Activated CD8-positive, alpha-beta memory T cell treated with anti-CD3 and anti-CD28 coated beads, Interleukin-2, amount 50 U/mL, for 24 hours (primary cell): Measurements from ENCODE around the gene TGFBR2.

Source experiments
- DNase-seq: peaks from one replicate; pipeline ENCODE4 v3.0.0-alpha.2; 2020; ENCODE audit errors: extremely low read depth

TGFBR2 gene

DNA sequence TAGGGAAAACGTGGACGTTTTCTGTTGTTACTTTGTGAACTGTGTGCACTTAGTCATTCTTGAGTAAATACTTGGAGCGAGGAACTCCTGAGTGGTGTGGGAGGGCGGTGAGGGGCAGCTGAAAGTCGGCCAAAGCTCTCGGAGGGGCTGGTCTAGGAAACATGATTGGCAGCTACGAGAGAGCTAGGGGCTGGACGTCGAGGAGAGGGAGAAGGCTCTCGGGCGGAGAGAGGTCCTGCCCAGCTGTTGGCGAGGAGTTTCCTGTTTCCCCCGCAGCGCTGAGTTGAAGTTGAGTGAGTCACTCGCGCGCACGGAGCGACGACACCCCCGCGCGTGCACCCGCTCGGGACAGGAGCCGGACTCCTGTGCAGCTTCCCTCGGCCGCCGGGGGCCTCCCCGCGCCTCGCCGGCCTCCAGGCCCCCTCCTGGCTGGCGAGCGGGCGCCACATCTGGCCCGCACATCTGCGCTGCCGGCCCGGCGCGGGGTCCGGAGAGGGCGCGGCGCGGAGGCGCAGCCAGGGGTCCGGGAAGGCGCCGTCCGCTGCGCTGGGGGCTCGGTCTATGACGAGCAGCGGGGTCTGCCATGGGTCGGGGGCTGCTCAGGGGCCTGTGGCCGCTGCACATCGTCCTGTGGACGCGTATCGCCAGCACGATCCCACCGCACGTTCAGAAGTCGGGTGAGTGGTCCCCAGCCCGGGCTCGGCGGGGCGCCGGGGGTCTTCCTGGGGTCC lies at the start of gene TGFBR2:
Gene TGFBR2, plus strand, starts transcription at position 301 of the 731 bp plus-strand sequence. Its CDS starts 283 bp downstream, at position 584.
- peak; percentile 75 for DNase-seq

- no peak for DNase-seq
Measured at GRCh38 chr3:30557746-30558303, 48.6 kb upstream of the TGFBR2 start.

GRCh38 chr3:30563956-30564355 lies 42.4 kb upstream of the TGFBR2 start:
- no peak for DNase-seq

- no peak for DNase-seq
Measured at GRCh38 chr3:30567139-30567753, 39.2 kb upstream of the TGFBR2 start.

GRCh38 chr3:30576946-30577345 lies 29.5 kb upstream of the TGFBR2 start:
- no peak for DNase-seq

DNA sequence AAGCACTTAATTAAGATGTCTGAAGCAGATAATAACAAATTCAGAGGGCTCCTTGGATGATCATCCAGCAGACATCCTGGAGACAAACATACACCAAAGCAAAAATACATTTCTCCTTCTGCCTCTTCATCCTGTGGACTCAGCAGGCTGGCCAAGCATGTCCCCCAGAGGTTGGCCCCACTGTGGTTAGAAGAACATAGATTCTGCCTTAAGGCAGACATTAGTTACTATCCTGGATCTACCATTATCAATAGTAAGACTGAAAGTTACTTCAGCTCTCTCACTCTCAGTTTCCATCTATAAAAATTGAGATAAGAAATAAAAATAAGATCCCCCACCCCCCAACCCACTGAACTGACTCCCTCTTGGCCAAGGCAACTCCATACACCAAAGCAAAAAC lies 28.6 kb upstream of the TGFBR2 start:
- no peak for DNase-seq

GRCh38 chr3:30578479-30578878 lies 27.9 kb upstream of the TGFBR2 start:
- no peak for DNase-seq

- no peak for DNase-seq
Measured at GRCh38 chr3:30578986-30579579, 27.3 kb upstream of the TGFBR2 start.

GRCh38 chr3:30581067-30581585 lies 25.3 kb upstream of the TGFBR2 start:
- no peak for DNase-seq

DNA sequence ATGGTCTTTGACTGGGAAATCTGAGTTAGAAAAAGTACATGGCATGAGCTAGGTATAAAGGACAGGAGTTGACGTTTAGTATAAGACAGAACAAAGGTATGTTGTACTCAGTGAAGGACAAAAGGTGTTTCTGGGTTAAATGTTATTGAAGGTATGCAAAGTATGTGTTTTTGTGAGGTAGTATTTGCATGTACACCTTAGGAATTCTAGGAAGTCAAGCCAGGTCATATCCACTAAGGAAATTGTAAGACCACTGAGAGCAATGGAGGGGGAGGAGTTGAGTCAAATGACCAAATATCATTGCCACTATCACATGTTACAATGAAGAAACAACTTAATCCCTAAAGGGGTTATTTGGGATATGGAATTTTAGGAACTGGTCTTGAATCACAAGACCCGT lies 24.4 kb upstream of the TGFBR2 start:
- no peak for DNase-seq

- DNase-seq = no peak
Measured at GRCh38 chr3:30583973-30584372, 22.4 kb upstream of the TGFBR2 start.

DNA sequence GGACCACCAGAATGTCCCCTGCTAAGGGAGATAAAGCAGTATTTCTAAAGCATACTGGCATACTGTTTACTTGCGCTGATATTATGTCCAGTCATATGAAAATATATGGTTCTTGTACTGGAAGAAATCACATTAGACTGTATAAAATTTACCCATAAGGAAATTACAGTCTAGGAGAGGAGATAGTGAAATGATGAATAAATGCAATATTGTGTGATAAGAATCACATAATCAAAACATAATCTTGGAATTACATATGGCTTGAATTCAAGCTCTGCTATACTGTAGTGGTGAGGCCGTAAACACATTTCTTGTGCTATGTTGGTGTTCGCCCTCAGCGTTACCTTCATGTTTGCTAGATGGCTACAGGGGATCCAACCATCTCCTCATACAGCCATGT lies 20.7 kb upstream of the TGFBR2 start:
- no peak for DNase-seq

- no peak for DNase-seq
Measured at GRCh38 chr3:30586096-30586805, 20.1 kb upstream of the TGFBR2 start.

DNA sequence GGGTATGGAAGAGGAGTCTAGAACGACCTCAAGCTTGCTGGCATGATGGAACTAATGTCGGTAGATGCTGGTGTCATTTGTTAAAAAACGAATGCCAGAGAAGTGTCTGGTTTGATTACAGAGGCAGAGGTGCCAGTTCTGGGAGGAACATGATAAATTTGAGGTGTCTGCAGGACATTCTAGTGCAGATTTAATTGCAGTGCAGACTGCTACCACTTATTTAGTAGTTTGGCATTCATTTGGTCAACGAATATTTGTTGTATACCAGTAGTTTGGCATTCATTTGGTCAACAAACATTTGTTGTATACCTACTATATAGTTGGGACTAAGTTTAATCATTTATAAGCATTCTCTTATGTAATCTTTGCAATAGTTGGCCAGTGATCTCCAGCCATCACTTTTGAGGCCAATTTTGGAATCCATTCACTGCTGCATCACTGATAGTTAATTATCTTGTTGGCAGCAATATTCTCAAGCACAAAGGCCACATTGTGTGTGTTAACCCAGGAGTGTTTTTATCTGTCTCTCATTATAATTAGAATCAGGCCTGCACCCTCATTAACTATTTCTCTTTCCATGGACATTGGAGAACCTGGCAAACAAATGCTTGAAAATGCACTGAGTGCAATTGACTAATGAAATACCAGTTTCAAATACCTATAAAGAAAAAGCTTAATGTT lies 19.5 kb upstream of the TGFBR2 start:
- DNase-seq = no peak

- DNase-seq = no peak
Measured at GRCh38 chr3:30587904-30588303, 18.5 kb upstream of the TGFBR2 start.

DNA sequence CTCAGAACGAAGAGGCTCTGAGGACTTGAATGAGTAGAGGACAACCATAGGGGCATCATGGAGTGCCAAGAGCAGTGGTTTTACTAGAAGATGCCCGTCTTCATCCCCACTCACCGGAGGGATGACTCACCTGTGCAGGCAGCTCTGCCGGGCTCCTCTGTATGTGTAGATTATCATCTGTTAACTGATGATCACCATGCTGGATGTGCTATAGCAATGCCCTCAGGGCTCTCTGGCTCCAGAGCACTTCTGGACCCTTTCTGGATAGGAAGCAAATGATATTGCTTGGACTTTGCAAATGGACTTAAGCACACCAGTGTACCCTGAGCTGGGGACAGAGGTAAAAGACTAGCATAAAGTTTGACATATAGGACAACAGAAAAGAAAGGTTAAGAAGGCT lies 10.2 kb upstream of the TGFBR2 start:
- DNase-seq = no peak

- DNase-seq = no peak
Measured at GRCh38 chr3:30597131-30597768, 9.2 kb upstream of the TGFBR2 start.

- DNase-seq = no peak
Measured at GRCh38 chr3:30597769-30598134, 8.6 kb upstream of the TGFBR2 start.

- no peak for DNase-seq
Measured at GRCh38 chr3:30598668-30599545, 7.5 kb upstream of the TGFBR2 start.

DNA sequence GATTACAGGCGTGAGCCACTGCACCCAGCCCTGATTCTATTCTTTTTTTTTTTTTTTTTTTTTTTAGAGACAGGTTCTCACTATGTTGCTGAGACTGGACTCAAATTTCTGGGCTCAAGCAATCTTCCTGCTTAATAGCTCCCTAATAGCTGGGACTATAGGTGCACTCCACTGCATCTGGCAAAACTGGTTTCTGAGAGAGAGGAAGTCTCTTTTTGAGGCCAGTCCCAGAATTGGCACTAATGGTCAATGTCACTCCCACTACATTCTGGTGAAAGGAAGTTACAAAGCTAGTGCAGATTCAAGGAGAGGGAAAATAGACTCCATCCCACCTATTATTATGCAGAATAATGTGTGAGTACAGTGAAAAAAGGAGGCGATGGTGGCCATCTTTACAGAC lies 5.8 kb upstream of the TGFBR2 start:
- DNase-seq = no peak
